ENCODE results near the gene SHISA5. TPM values are rescaled to one million over a fixed set of nuclear protein-coding genes. Genes with fewer than 3 reads are reported as not detected.
"Not testable (repeated sequence)": the region's sequence is repeated elsewhere in the genome, so short reads cannot be mapped to it uniquely, and the experiment has no call there.

The SHISA5 gene
- total and polyA plus RNA-seq, 2 donors (not counting 1 experiment from before 2014, with no cell fraction given), result 147 to 183 TPM

- no peak overlapping the region for H3K4me2 ChIP-seq (replicated peaks; ENCODE audit: low read depth, low read length, poor library complexity, severe bottlenecking)
- ATAC-seq (ENCODE audit: low read depth) (no peak), DNase-seq (no peak)
- CTCF ChIA-PET, result interaction anchor here (0.6 to 12.9 kb wide), 6 partner anchors 42 to 784 kb away, joined by 3 to 190 read pairs (median 4); no protein-coding TSS in a partner anchor
- no peak overlapping the region for H3K27ac ChIP-seq (ENCODE audit: low read length in 2 of 2)
- intact Hi-C loops (cut with micrococcal nuclease), result no loop called here
- H3K36me3 ChIP-seq (replicated peaks in 1 of 2; ENCODE audit: control extremely low read depth in 1 of 2, control insufficient read depth in 1 of 2, extremely low read depth in 1 of 2, insufficient read depth in 2 of 2, low read length in 1 of 2), result no peaks in the 10 kb centered on the region
- no peaks in the 10 kb centered on the region for H3K27me3 ChIP-seq (replicated peaks in 1 of 4; ENCODE audit: control extremely low read depth in 1 of 4, control insufficient read depth in 3 of 4, insufficient read depth in 4 of 4, low read length in 3 of 4)
- no peaks in the 10 kb centered on the region for H3K9me3 Mint-ChIP-seq (ENCODE audit: insufficient read depth)
- POLR2A ChIA-PET, result no interaction called here
- no peak overlapping the region for H3K4me3 ChIP-seq (ENCODE audit: control extremely low read depth in 1 of 5, extremely low read depth in 1 of 5, insufficient read depth in 1 of 5, low read depth in 2 of 5, low read length in 4 of 5)
- no peak overlapping the region for H3K4me3 Mint-ChIP-seq
- TF ChIP-seq CTCF (IDR thresholded peaks at IDR 0.05) (no peak), EZH2 (IDR thresholded peaks at IDR 0.05; ENCODE audit: borderline replicate concordance, insufficient read depth, low read depth, low read length, poor library complexity, severe bottlenecking) (no peak)
- H3K9me3 ChIP-seq (ENCODE audit: control extremely low read depth in 1 of 3, control insufficient read depth in 2 of 3, insufficient read depth in 1 of 3, low read length in 2 of 3), result peaks cover 0 to 3% (median 0%) of the 10 kb centered on the region in 3 donors
- H3K4me1 Mint-ChIP-seq, result peaks cover 14% of the 10 kb centered on the region
- peaks cover 6 to 24% of the 10 kb centered on the region in 2 donors for H3K4me1 ChIP-seq (ENCODE audit: control insufficient read depth in 2 of 2, insufficient read depth in 2 of 2, low read length in 2 of 2)
- H3K27me3 Mint-ChIP-seq, result no peaks in the 10 kb centered on the region
- no peak overlapping the region for H3K9ac ChIP-seq (ENCODE audit: low read length)
- no peaks in the 10 kb centered on the region for H3K79me2 ChIP-seq (ENCODE audit: control insufficient read depth, insufficient read depth, low read length)
- 72% methylated on average over 3 of the region's 5 CpGs for WGBS (ENCODE audit: insufficient coverage)
- H4K20me1 ChIP-seq (ENCODE audit: control insufficient read depth, insufficient read depth, low read length, poor library complexity, severe bottlenecking), result no peaks in the 10 kb centered on the region
- H2AFZ ChIP-seq (ENCODE audit: insufficient read depth, low read depth, low read length, poor library complexity, severe bottlenecking), result no peak overlapping the region
- H3K27ac Mint-ChIP-seq, result no peak overlapping the region
These were observed 49.4 kb upstream of the SHISA5 start for GRCh38 chr3:48553361-48553760.

- 89% methylated on average over 14 of the region's 14 CpGs for WGBS (ENCODE audit: insufficient coverage)
- Histone ChIP-seq H2AFZ (ENCODE audit: insufficient read depth, low read depth, low read length, poor library complexity, severe bottlenecking) (no peak overlapping the region), H4K20me1 (ENCODE audit: control insufficient read depth, insufficient read depth, low read length, poor library complexity, severe bottlenecking) (no peaks in the 10 kb centered on the region), H3K9ac (ENCODE audit: low read length) (no peak overlapping the region), H3K4me2 (replicated peaks; ENCODE audit: low read depth, low read length, poor library complexity, severe bottlenecking) (no peak overlapping the region), H3K79me2 (ENCODE audit: control insufficient read depth, insufficient read depth, low read length) (no peaks in the 10 kb centered on the region), H3K4me3 (ENCODE audit: control extremely low read depth in 1 of 5, extremely low read depth in 1 of 5, insufficient read depth in 1 of 5, low read depth in 2 of 5, low read length in 4 of 5) (no peak overlapping the region), H3K9me3 (ENCODE audit: control extremely low read depth in 1 of 3, control insufficient read depth in 2 of 3, insufficient read depth in 1 of 3, low read length in 2 of 3) (peaks cover 0 to 3% (median 0%) of the 10 kb centered on the region in 3 donors), H3K36me3 (replicated peaks in 1 of 2; ENCODE audit: control extremely low read depth in 1 of 2, control insufficient read depth in 1 of 2, extremely low read depth in 1 of 2, insufficient read depth in 2 of 2, low read length in 1 of 2) (no peaks in the 10 kb centered on the region), H3K4me1 (ENCODE audit: control insufficient read depth in 2 of 2, insufficient read depth in 2 of 2, low read length in 2 of 2) (peaks cover 6 to 13% of the 10 kb centered on the region in 2 donors), H3K27ac (ENCODE audit: low read length in 2 of 2) (no peak overlapping the region), H3K27me3 (replicated peaks in 1 of 4; ENCODE audit: control extremely low read depth in 1 of 4, control insufficient read depth in 3 of 4, insufficient read depth in 4 of 4, low read length in 3 of 4) (no peaks in the 10 kb centered on the region)
- DNase-seq, result no peak
- Mint-ChIP-seq H3K4me3 (no peak overlapping the region), H3K9me3 (ENCODE audit: insufficient read depth) (no peaks in the 10 kb centered on the region), H3K4me1 (peaks cover 9% of the 10 kb centered on the region), H3K27ac (no peak overlapping the region), H3K27me3 (no peaks in the 10 kb centered on the region)
- ChIA-PET POLR2A (no interaction called here), CTCF (interaction anchor here (0.8 to 12.9 kb wide), 4 partner anchors 79 to 151 kb away, joined by 3 to 190 read pairs (median 18); no protein-coding TSS in a partner anchor)
- intact Hi-C loops (cut with micrococcal nuclease), result no loop called here
- ATAC-seq (ENCODE audit: low read depth), result no peak
- TF ChIP-seq CTCF (IDR thresholded peaks at IDR 0.05), result no peak
- TF ChIP-seq EZH2 (IDR thresholded peaks at IDR 0.05; ENCODE audit: borderline replicate concordance, insufficient read depth, low read depth, low read length, poor library complexity, severe bottlenecking), result no peak
These were observed 48.4 kb upstream of the SHISA5 start for GRCh38 chr3:48552111-48552951.

- H3K4me1 ChIP-seq (ENCODE audit: control insufficient read depth in 2 of 2, insufficient read depth in 2 of 2, low read length in 2 of 2); H3K4me1 Mint-ChIP-seq; H3K9me3 ChIP-seq (ENCODE audit: control extremely low read depth in 1 of 3, control insufficient read depth in 2 of 3, insufficient read depth in 1 of 3, low read length in 2 of 3); H3K9me3 Mint-ChIP-seq (ENCODE audit: insufficient read depth); ATAC-seq (ENCODE audit: low read depth); H3K4me3 Mint-ChIP-seq; POLR2A ChIA-PET; H3K27ac Mint-ChIP-seq; H3K79me2 ChIP-seq (ENCODE audit: control insufficient read depth, insufficient read depth, low read length); H3K27ac ChIP-seq (ENCODE audit: low read length in 2 of 2); intact Hi-C loops (cut with micrococcal nuclease); DNase-seq; H2AFZ ChIP-seq (ENCODE audit: insufficient read depth, low read depth, low read length, poor library complexity, severe bottlenecking); H3K27me3 ChIP-seq (replicated peaks in 1 of 4; ENCODE audit: control extremely low read depth in 1 of 4, control insufficient read depth in 3 of 4, insufficient read depth in 4 of 4, low read length in 3 of 4); H3K27me3 Mint-ChIP-seq; H3K9ac ChIP-seq (ENCODE audit: low read length); H4K20me1 ChIP-seq (ENCODE audit: control insufficient read depth, insufficient read depth, low read length, poor library complexity, severe bottlenecking); H3K4me2 ChIP-seq (replicated peaks; ENCODE audit: low read depth, low read length, poor library complexity, severe bottlenecking); H3K36me3 ChIP-seq (replicated peaks in 1 of 2; ENCODE audit: control extremely low read depth in 1 of 2, control insufficient read depth in 1 of 2, extremely low read depth in 1 of 2, insufficient read depth in 2 of 2, low read length in 1 of 2); H3K4me3 ChIP-seq (ENCODE audit: control extremely low read depth in 1 of 5, extremely low read depth in 1 of 5, insufficient read depth in 1 of 5, low read depth in 2 of 5, low read length in 4 of 5): not testable (repeated sequence)
- CTCF ChIA-PET, result interaction anchor here (0.6 to 12.9 kb wide), 3 partner anchors 116 to 150 kb away, joined by 4 to 190 read pairs (median 34); no protein-coding TSS in a partner anchor
- WGBS (ENCODE audit: insufficient coverage), result 95% methylated on average over 7 of the region's 7 CpGs
These were observed 47.7 kb upstream of the SHISA5 start for GRCh38 chr3:48551651-48552050.

All from B cell (primary cell).